Fibroblast of peridontal ligament (primary cell): ENCODE measurements around the gene PCDHGB1.
"Not testable (repeated sequence)": the region's sequence is repeated elsewhere in the genome, so short reads cannot be mapped to it uniquely, and the experiment has no call there.

Source experiments
- DNase-seq: peaks from one replicate; pipeline ENCODE4 v3.0.0-alpha.2; 2010; ENCODE audit errors: extremely low read depth

The PCDHGB1 gene

DNA sequence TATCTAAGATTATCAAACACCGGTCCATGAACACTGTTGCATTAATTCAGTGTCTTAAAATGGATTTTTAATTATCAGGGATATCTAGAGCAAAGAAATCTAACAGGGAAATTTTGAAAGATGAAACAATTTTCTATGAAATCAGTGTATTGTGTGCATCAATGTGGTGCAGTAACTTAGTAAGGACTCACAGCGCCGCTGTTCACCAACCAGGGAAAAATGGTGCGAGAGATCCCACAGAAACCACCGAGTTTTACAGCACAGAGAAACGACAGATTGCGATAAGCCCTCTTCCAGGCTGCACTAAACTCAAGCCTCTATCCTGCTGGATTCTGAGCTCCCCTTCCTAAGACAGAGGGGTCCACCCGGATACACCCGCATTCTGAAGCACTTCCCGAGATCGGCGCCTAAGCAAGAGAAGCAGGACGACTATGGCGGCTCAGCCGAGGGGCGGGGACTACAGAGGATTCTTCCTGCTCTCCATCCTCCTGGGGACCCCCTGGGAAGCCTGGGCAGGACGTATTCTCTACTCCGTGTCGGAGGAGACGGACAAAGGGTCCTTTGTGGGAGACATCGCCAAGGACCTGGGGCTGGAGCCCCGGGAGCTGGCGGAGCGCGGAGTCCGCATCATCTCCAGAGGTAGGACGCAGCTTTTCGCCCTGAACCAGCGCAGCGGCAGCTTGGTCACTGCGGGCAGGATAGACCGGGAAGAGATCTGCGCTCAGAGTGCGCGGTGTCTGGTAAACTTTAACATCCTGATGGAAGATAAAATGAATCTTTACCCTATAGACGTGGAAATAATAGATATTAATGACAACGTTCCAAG, 32.8 kb downstream of the PCDHGB1 start, which contains the start of gene PCDHGA7:
PCDHGA7 (plus strand) TSS at position 274 of the 826 bp plus-strand sequence; CDS start at position 432, 158 bp downstream.
- peak; percentile 52 for DNase-seq

GRCh38 chr5:141383345-141383744, 33.4 kb downstream of the PCDHGB1 start:
- no peak for DNase-seq

DNA sequence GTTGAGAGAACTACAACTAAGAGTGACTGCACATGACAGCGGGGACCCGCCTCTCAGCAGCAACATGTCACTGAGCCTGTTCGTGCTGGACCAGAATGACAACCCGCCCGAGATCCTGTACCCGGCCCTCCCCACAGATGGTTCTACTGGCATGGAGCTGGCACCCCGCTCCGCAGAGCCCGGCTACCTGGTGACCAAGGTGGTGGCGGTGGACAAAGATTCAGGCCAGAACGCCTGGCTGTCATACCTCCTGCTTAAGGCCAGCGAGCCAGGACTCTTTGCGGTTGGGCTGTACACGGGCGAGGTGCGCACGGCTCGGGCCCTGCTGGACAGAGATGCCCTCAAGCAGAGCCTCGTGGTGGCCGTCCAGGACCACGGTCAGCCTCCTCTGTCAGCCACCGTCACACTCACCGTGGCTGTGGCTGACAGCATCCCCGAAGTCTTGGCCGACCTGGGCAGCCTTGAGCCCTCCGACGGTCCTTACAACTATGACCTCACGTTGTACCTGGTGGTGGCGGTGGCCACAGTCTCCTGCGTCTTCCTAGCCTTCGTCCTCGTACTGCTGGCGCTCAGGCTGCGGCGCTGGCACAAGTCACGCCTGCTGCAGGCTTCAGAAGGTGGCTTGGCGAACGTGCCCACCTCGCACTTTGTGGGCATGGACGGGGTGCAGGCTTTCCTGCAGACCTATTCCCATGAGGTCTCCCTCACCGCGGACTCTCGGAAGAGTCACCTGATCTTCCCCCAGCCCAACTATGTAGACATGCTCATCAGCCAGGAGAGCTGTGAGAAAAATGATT, 34.8 kb downstream of the PCDHGB1 start:
- no peak for DNase-seq

GRCh38 chr5:141387557-141388311, 37.8 kb downstream of the PCDHGB1 start, which contains the start of gene PCDHGB4:
TSS of gene PCDHGB4 (plus strand) at chr5:141387698. CDS start at chr5:141387885, 187 bp downstream.
- DNase-seq: peak; percentile 60

DNA sequence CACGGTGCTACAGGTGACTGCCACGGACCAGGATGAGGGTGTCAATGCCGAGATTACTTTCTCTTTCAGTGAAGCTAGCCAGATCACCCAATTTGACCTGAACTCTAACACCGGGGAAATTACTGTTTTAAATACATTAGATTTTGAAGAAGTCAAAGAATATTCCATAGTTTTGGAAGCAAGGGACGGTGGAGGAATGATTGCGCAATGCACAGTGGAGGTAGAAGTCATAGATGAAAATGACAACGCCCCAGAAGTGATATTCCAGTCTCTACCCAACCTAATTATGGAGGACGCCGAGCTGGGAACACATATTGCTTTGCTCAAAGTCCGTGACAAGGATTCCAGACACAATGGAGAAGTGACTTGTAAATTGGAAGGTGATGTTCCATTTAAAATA, 38.8 kb downstream of the PCDHGB1 start:
- no peak for DNase-seq

GRCh38 chr5:141389153-141390042, 39.5 kb downstream of the PCDHGB1 start:
- no peak for DNase-seq

DNA sequence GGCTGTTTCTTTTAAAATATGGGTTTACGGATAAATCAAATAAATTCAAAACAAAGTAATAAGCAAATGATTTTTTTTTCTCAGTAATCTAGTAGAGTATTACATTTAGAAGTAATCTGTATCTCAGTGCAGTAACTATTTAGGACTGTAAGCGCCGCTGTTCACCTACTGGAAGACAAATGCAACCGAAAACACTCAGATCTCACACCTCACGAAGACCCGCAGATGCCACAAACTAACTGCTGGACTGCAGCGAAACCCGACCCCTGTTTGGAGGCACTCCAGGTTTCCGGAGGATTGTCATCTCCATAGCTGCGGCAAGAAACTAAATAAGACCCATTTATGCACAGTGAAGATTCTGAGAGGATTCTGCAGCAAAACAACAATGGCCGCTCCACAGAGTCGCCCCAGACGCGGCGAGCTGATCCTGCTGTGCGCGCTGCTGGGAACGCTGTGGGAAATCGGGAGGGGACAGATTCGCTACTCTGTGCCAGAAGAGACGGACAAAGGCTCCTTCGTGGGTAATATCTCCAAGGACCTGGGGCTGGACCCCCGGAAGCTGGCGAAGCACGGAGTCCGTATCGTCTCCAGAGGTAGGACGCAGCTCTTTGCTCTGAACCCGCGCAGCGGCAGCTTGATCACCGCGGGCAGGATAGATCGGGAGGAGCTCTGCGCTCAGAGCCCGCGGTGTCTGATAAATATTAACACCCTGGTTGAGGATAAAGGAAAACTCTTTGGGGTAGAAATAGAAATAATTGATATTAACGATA, 42.7 kb downstream of the PCDHGB1 start, which contains the start of gene PCDHGA8:
PCDHGA8 (plus strand) TSS at position 205 of the 770 bp plus-strand sequence; CDS start at position 386, 181 bp downstream.
- no peak for DNase-seq

- no peak for DNase-seq
Measured at GRCh38 chr5:141393267-141393666, 43.4 kb downstream of the PCDHGB1 start.

GRCh38 chr5:141394401-141395187, 44.7 kb downstream of the PCDHGB1 start:
- DNase-seq: not testable (repeated sequence)

DNA sequence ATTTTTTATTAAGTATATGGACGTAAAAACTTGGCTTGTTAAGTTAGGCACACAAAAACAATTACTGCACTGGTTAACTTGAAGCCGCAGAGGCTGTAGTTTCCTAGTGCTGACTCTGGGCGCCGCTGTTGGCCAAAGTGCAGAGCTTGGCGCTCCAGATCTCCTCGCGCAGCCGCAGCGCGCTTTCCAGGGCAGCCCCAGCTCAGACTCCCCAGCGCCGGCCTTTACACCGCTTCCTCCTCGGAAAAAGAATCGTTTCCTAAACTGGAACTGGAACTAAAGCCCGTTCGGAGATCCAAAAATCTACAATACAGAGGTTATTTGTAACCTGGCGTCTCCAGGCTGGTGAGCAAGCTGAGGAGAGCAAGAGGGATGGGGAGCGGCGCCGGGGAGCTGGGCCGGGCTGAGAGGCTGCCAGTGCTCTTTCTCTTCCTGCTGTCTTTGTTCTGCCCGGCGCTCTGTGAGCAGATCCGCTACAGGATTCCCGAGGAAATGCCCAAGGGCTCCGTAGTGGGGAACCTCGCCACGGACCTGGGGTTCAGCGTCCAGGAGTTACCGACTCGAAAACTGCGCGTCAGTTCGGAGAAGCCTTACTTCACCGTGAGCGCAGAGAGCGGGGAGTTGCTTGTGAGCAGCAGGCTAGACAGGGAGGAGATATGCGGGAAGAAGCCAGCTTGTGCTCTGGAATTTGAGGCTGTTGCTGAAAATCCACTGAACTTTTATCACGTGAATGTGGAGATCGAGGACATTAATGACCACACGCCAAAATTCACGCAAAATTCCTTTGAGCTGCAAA, 48.1 kb downstream of the PCDHGB1 start, which contains the start of gene PCDHGB5:
PCDHGB5 (plus strand) TSS at position 192 of the 796 bp plus-strand sequence; CDS start at position 373, 181 bp downstream.
- DNase-seq: peak; percentile 39

GRCh38 chr5:141398608-141399007, 48.7 kb downstream of the PCDHGB1 start:
- DNase-seq: no peak

- DNase-seq: no peak
Measured at GRCh38 chr5:141399555-141400258, 49.8 kb downstream of the PCDHGB1 start.
